Posterior cingulate gyrus (tissue), 11 donors: ENCODE data around the gene SLC37A4.
A peak's percentile ranks its signal among the peaks of the same experiment; 100 is the strongest.

ENCODE experiments used
- DNase-seq, 10 donors: peaks; one replicate each; pipeline versions ENCODE4 v3.0.0 to v3.0.0-alpha.2; 2020 to 2021; ENCODE audit warnings: mixed read lengths in 3 of 10
- intact Hi-C: fragments of 100-400 bp; cut with DNase I; formaldehyde crosslinking; loops from one replicate; pipeline ENCODE4 v1.15.1; 2023

The SLC37A4 gene

GRCh38 chr11:119030329-119031047, at the start of gene SLC37A4:
Gene SLC37A4 (minus strand): TSS chr11:119030877.
- intact Hi-C loops = loop anchor here (2.0 kb wide), 2 partner anchors 26 to 64 kb away; partner anchors contain the start of gene HYOU1
- DNase-seq = peak; percentile 94 to 100 (median 98)

- intact Hi-C loops = no loop called here
- DNase-seq = peak in 2 of 10 donors; percentile 65 to 78
Measured at GRCh38 chr11:119078675-119079420, 48.2 kb upstream of the SLC37A4 start.

GRCh38 chr11:119077839-119078238, 47.2 kb upstream of the SLC37A4 start:
- intact Hi-C loops = no loop called here
- DNase-seq = peak in 2 of 10 donors; percentile 26 to 38

GRCh38 chr11:119067371-119068222, 36.9 kb upstream of the SLC37A4 start, which contains the start of gene VPS11:
Gene VPS11 (plus strand): TSS chr11:119067818. CDS start chr11:119067824, 6 bp downstream.
- peak; percentile 95 to 99 (median 98) for DNase-seq
- intact Hi-C loops = loop anchor here (1.0 kb wide), 1 partner anchor 18 kb away; no protein-coding TSS in a partner anchor

GRCh38 chr11:119065369-119065768, 34.7 kb upstream of the SLC37A4 start:
- intact Hi-C loops = no loop called here
- peak in 2 of 10 donors; percentile 5 to 56 for DNase-seq

- intact Hi-C loops = no loop called here
- DNase-seq = peak in 1 of 10 donors; percentile 29
Measured at GRCh38 chr11:119062779-119063178, 32.1 kb upstream of the SLC37A4 start.

GRCh38 chr11:119061256-119061655, 30.6 kb upstream of the SLC37A4 start:
- DNase-seq = peak in 2 of 10 donors; percentile 4 to 24
- intact Hi-C loops = no loop called here

GRCh38 chr11:119059128-119059527, 28.5 kb upstream of the SLC37A4 start:
- peak in 2 of 10 donors; percentile 29 to 50 for DNase-seq
- intact Hi-C loops = loop anchor here (5.0 kb wide), 1 partner anchor 42 kb away; the partner anchor contains the start of genes RPS25 and TRAPPC4

GRCh38 chr11:119057000-119057769, 26.5 kb upstream of the SLC37A4 start, which contains the start of gene HYOU1:
Gene HYOU1 (minus strand): TSS chr11:119057205. CDS start chr11:119056160, 1,045 bp downstream.
- intact Hi-C loops = loop anchor here (2.0 to 5.0 kb wide), 3 partner anchors 26 to 40 kb away; partner anchors contain the start of genes RPS25, SLC37A4 and TRAPPC4
- peak; percentile 93 to 99 (median 96) for DNase-seq

- DNase-seq = peak in 4 of 10 donors; percentile 3 to 87 (median 53)
- intact Hi-C loops = loop anchor here (2.0 to 5.0 kb wide), 3 partner anchors 26 to 39 kb away; partner anchors contain the start of genes RPS25, SLC37A4 and TRAPPC4
Measured at GRCh38 chr11:119056421-119056999, 25.8 kb upstream of the SLC37A4 start.

- intact Hi-C loops = loop anchor here (2.0 to 5.0 kb wide), 3 partner anchors 25 to 39 kb away; partner anchors contain the start of genes RPS25, SLC37A4 and TRAPPC4
- DNase-seq = peak in 2 of 10 donors; percentile 9 to 59
Measured at GRCh38 chr11:119055901-119056300, 25.2 kb upstream of the SLC37A4 start.

GRCh38 chr11:119054418-119054817, 23.7 kb upstream of the SLC37A4 start:
- peak in 2 of 10 donors; percentile 24 to 34 for DNase-seq
- intact Hi-C loops = no loop called here

GRCh38 chr11:119052163-119052814, 21.6 kb upstream of the SLC37A4 start:
- peak in 2 of 10 donors; percentile 49 to 67 for DNase-seq
- intact Hi-C loops = no loop called here

GRCh38 chr11:119051440-119052162, 20.9 kb upstream of the SLC37A4 start:
- DNase-seq = peak in 2 of 10 donors; percentile 51 to 52
- intact Hi-C loops = no loop called here

GRCh38 chr11:119049081-119049480, 18.4 kb upstream of the SLC37A4 start:
- intact Hi-C loops = no loop called here
- DNase-seq = peak in 2 of 10 donors; percentile 29 to 59

- intact Hi-C loops = no loop called here
- peak in 1 of 10 donors; percentile 52 for DNase-seq
Measured at GRCh38 chr11:119048644-119049043, 18.0 kb upstream of the SLC37A4 start.

GRCh38 chr11:119047205-119047604, 16.5 kb upstream of the SLC37A4 start:
- intact Hi-C loops = no loop called here
- peak in 1 of 10 donors; percentile 20 for DNase-seq
